SK-N-SH treated with all-trans-retinoic acid at 6 μM for 48 hours (cell line): ENCODE data around the gene ADAMTS18.

Experiments used
- ATAC-seq: fragments of 200-7000 bp; cut with Tn5 transposase; 3 replicates; pipeline ENCODE4 v1.9.1; 2020; ENCODE audit warnings: mild to moderate bottlenecking, moderate library complexity
- BACH2 ChIP-seq: fragments of 250-450 bp; sonication (Bioruptor Pico); IDR thresholded peaks from 2 replicates; pipeline ENCODE4 v1.9.0; 2021; ENCODE audit warnings: mild to moderate bottlenecking, borderline replicate concordance
- ESRRG ChIP-seq: fragments of 250-450 bp; sonication (Bioruptor Pico); IDR thresholded peaks from 2 replicates; pipeline ENCODE4 v1.6.1; 2021; ENCODE audit warnings: mild to moderate bottlenecking
- GLIS3 ChIP-seq: fragments of 250-450 bp; sonication (Bioruptor Pico); IDR thresholded peaks from 2 replicates; pipeline ENCODE4 v1.5.0; 2020; ENCODE audit warnings: mild to moderate bottlenecking, moderate library complexity
- ISL1 ChIP-seq: fragments of 250-450 bp; sonication (Bioruptor Pico); IDR thresholded peaks from 2 replicates; pipeline ENCODE4 v2.1.2; 2022; ENCODE audit warnings: mild to moderate bottlenecking, moderate library complexity
- POU6F1 ChIP-seq: fragments of 250-450 bp; sonication (Bioruptor Pico); IDR thresholded peaks from 2 replicates; pipeline ENCODE4 v1.8.0; 2021; ENCODE audit warnings: low read depth, mild to moderate bottlenecking, moderate library complexity, borderline replicate concordance
- PPARA ChIP-seq: fragments of 250-450 bp; sonication (Bioruptor Pico); IDR thresholded peaks from 2 replicates; pipeline ENCODE4 v1.5.0; 2020; ENCODE audit warnings: mild to moderate bottlenecking, borderline replicate concordance
- TCF4 ChIP-seq: fragments of 250-450 bp; sonication (Bioruptor Pico); IDR thresholded peaks from 2 replicates; pipeline ENCODE4 v1.8.0; 2021; ENCODE audit warnings: mild to moderate bottlenecking, moderate library complexity, borderline replicate concordance
- TOX ChIP-seq: fragments of 250-450 bp; sonication (Bioruptor Pico); IDR thresholded peaks from 2 replicates; pipeline ENCODE4 v1.8.0; 2021; ENCODE audit warnings: mild to moderate bottlenecking, moderate library complexity, borderline replicate concordance
- ZC3H10 ChIP-seq: fragments of 250-450 bp; sonication (Bioruptor Pico); IDR thresholded peaks from 2 replicates; pipeline ENCODE4 v1.5.1; 2021; ENCODE audit warnings: mild to moderate bottlenecking, moderate library complexity
- ZFP30 ChIP-seq: fragments of 450-650 bp; formaldehyde crosslinking; IDR thresholded peaks from 2 replicates; pipeline ENCODE4 v1.5.0; 2022; ENCODE audit warnings: mild to moderate bottlenecking, moderate library complexity
- ZNF565 ChIP-seq: fragments of 450-650 bp; formaldehyde crosslinking; conservative IDR thresholded peaks from 2 replicates; pipeline ENCODE4 v1.5.0; 2020; ENCODE audit warnings: low read depth, mild to moderate bottlenecking, moderate library complexity
- ZNF70 ChIP-seq: fragments of 450-650 bp; formaldehyde crosslinking; IDR thresholded peaks from 2 replicates; pipeline ENCODE4 v1.5.0; 2020; ENCODE audit warnings: mild to moderate bottlenecking, moderate library complexity
- ZNF8 ChIP-seq: fragments of 450-650 bp; formaldehyde crosslinking; IDR thresholded peaks from 2 replicates; pipeline ENCODE4 v1.5.0; 2020; ENCODE audit warnings: mild to moderate bottlenecking, moderate library complexity
- TF ChIP-seq, protein P1 (sequence below): fragments of 250-450 bp; sonication (Bioruptor Pico); IDR thresholded peaks from 2 replicates; pipeline ENCODE4 v1.5.0; 2020; ENCODE audit warnings: mild to moderate bottlenecking, moderate library complexity
- TF ChIP-seq, protein P2 (sequence below): fragments of 250-450 bp; sonication (Bioruptor Pico); IDR thresholded peaks from 2 replicates; pipeline ENCODE4 v1.5.1; 2020; ENCODE audit warnings: low read depth, mild to moderate bottlenecking, moderate library complexity
- TF ChIP-seq, protein P3 (sequence below): fragments of 250-450 bp; sonication (Bioruptor Pico); IDR thresholded peaks from 2 replicates; pipeline ENCODE4 v1.8.0; 2020; ENCODE audit warnings: mild to moderate bottlenecking, moderate library complexity, borderline replicate concordance
- TF ChIP-seq, protein P4 (sequence below): fragments of 250-450 bp; sonication (Bioruptor Pico); IDR thresholded peaks from 2 replicates; pipeline ENCODE4 v1.5.1; 2021; ENCODE audit warnings: mild to moderate bottlenecking, moderate library complexity

ADAMTS18 gene

GRCh38 chr16:77304134-77304533 lies 130.7 kb downstream of the ADAMTS18 start:
- TF ChIP-seq, protein P1, sequence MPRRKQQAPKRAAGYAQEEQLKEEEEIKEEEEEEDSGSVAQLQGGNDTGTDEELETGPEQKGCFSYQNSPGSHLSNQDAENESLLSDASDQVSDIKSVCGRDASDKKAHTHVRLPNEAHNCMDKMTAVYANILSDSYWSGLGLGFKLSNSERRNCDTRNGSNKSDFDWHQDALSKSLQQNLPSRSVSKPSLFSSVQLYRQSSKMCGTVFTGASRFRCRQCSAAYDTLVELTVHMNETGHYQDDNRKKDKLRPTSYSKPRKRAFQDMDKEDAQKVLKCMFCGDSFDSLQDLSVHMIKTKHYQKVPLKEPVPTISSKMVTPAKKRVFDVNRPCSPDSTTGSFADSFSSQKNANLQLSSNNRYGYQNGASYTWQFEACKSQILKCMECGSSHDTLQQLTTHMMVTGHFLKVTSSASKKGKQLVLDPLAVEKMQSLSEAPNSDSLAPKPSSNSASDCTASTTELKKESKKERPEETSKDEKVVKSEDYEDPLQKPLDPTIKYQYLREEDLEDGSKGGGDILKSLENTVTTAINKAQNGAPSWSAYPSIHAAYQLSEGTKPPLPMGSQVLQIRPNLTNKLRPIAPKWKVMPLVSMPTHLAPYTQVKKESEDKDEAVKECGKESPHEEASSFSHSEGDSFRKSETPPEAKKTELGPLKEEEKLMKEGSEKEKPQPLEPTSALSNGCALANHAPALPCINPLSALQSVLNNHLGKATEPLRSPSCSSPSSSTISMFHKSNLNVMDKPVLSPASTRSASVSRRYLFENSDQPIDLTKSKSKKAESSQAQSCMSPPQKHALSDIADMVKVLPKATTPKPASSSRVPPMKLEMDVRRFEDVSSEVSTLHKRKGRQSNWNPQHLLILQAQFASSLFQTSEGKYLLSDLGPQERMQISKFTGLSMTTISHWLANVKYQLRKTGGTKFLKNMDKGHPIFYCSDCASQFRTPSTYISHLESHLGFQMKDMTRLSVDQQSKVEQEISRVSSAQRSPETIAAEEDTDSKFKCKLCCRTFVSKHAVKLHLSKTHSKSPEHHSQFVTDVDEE (CRISPR knock-in tag), result no peak
- TF ChIP-seq, protein P2, sequence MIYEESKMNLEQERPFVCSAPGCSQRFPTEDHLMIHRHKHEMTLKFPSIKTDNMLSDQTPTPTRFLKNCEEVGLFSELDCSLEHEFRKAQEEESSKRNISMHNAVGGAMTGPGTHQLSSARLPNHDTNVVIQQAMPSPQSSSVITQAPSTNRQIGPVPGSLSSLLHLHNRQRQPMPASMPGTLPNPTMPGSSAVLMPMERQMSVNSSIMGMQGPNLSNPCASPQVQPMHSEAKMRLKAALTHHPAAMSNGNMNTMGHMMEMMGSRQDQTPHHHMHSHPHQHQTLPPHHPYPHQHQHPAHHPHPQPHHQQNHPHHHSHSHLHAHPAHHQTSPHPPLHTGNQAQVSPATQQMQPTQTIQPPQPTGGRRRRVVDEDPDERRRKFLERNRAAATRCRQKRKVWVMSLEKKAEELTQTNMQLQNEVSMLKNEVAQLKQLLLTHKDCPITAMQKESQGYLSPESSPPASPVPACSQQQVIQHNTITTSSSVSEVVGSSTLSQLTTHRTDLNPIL (CRISPR knock-in tag), result no peak
- TF ChIP-seq PPARA (CRISPR knock-in tag) (no peak), ZNF565 (no peak), ISL1 (no peak)
- no peak for ATAC-seq

- no peak for ATAC-seq
Observed at GRCh38 chr16:77302674-77303073, 132.2 kb downstream of the ADAMTS18 start.

DNA sequence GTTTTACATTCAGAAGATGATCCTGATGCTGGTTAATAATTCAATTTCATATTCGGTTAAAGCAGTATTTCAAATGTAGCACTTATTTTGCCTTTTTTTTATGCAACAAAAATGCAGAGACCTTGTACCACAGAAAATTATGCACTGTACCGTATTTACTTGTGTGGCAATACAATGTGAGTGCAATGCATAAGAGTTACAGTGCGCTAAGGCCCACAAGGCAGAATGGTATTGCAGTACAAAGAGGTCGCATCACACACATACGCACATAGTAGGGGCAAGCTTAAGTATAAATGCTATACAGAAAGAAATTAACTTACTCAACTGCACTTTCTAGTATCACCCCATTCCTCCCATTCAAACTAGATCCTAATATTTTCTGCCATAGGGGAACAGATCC lies 132.6 kb downstream of the ADAMTS18 start:
- TF ChIP-seq, protein P3, sequence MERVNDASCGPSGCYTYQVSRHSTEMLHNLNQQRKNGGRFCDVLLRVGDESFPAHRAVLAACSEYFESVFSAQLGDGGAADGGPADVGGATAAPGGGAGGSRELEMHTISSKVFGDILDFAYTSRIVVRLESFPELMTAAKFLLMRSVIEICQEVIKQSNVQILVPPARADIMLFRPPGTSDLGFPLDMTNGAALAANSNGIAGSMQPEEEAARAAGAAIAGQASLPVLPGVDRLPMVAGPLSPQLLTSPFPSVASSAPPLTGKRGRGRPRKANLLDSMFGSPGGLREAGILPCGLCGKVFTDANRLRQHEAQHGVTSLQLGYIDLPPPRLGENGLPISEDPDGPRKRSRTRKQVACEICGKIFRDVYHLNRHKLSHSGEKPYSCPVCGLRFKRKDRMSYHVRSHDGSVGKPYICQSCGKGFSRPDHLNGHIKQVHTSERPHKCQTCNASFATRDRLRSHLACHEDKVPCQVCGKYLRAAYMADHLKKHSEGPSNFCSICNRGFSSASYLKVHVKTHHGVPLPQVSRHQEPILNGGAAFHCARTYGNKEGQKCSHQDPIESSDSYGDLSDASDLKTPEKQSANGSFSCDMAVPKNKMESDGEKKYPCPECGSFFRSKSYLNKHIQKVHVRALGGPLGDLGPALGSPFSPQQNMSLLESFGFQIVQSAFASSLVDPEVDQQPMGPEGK, result no peak
- TF ChIP-seq ZC3H10 (CRISPR knock-in tag) (no peak), ESRRG (CRISPR knock-in tag) (no peak)
- no peak for ATAC-seq

More at GRCh38 chr16:77302674-77303073, 132.2 kb downstream of the ADAMTS18 start:
- TF ChIP-seq, protein P4, sequence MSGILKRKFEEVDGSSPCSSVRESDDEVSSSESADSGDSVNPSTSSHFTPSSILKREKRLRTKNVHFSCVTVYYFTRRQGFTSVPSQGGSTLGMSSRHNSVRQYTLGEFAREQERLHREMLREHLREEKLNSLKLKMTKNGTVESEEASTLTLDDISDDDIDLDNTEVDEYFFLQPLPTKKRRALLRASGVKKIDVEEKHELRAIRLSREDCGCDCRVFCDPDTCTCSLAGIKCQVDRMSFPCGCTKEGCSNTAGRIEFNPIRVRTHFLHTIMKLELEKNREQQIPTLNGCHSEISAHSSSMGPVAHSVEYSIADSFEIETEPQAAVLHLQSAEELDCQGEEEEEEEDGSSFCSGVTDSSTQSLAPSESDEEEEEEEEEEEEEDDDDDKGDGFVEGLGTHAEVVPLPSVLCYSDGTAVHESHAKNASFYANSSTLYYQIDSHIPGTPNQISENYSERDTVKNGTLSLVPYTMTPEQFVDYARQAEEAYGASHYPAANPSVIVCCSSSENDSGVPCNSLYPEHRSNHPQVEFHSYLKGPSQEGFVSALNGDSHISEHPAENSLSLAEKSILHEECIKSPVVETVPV, result no peak
- TF ChIP-seq ZNF8 (CRISPR knock-in tag) (no peak), TOX (no peak), ZNF70 (CRISPR knock-in tag) (no peak), BACH2 (CRISPR knock-in tag) (no peak), GLIS3 (CRISPR knock-in tag) (no peak), TCF4 (CRISPR knock-in tag) (no peak), PPARA (CRISPR knock-in tag) (no peak)

DNA sequence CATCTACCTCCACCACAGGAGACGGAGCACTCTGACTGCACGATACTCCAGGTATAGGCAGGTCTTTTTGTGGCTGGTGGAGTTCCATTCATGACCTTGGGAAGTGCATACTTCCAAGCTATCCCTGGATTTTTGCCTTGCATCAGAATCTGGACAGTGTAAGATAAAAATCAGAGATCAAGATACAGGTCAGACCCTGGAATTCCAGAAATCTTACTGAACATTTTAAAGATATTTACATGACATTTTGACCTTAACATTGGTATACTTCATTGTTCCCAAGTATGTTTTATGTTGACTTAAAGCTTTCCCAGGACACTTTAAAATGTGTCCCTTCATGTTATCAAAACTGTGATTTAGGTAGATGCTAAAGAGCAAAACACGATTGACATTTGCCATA lies 134.6 kb downstream of the ADAMTS18 start:
- peak; percentile 62 for TF ChIP-seq ISL1
- TF ChIP-seq ZFP30, result no peak
- TF ChIP-seq, protein P3, result no peak
- no peak for TF ChIP-seq POU6F1
- no peak for ATAC-seq
